IMR-90 (cell line): ENCODE measurements around the gene EPB41L3.

ENCODE experiments used
- CEBPB ChIP-seq: IDR thresholded peaks from 2 replicates; pipeline ENCODE4 v1.6.1; 2012; ENCODE audit warnings: low read depth, low read length, improper control_type of control experiment
- FOS ChIP-seq: fragments of 150-350 bp; IDR thresholded peaks from 2 replicates; pipeline ENCODE4 v1.6.1; 2016; ENCODE audit warnings: low read depth, low read length
- MAZ ChIP-seq: IDR thresholded peaks from 2 replicates; pipeline ENCODE4 v1.6.1; 2012; ENCODE audit warnings: low read depth, mild to moderate bottlenecking, low read length, improper control_type of control experiment, moderate library complexity, borderline replicate concordance
- MXI1 ChIP-seq: IDR thresholded peaks from 2 replicates; pipeline ENCODE4 v1.6.1; 2012; ENCODE audit warnings: low read depth, mild to moderate bottlenecking, low read length, moderate library complexity, borderline replicate concordance
- POLR2A ChIP-seq: IDR thresholded peaks from 2 replicates; pipeline ENCODE4 v1.6.1; 2012; ENCODE audit warnings: mild to moderate bottlenecking, low read depth, low read length
- RAD21 ChIP-seq: IDR thresholded peaks from 2 replicates; pipeline ENCODE4 v1.6.1; 2012; ENCODE audit warnings: low read length, improper control_type of control experiment
- RFX5 ChIP-seq: IDR thresholded peaks from 2 replicates; pipeline ENCODE4 v1.8.0; 2012; ENCODE audit warnings: low read depth, mild to moderate bottlenecking, low read length, moderate library complexity
- SMC3 ChIP-seq: fragments of 150-350 bp; IDR thresholded peaks from 2 replicates; pipeline ENCODE4 v1.6.1; 2016; ENCODE audit warnings: low read depth, mild to moderate bottlenecking, antibody characterized with exemption, low read length, moderate library complexity
- TF ChIP-seq, protein P1 (sequence below): conservative IDR thresholded peaks from 2 replicates; pipeline ENCODE4 v1.5.1; 2012; ENCODE audit warnings: mild to moderate bottlenecking, low read depth, low read length, improper control_type of control experiment
- TF ChIP-seq, protein P2 (sequence below): fragments of 150-350 bp; IDR thresholded peaks from 2 replicates; pipeline ENCODE4 v1.6.1; 2016; ENCODE audit warnings: low read depth, mild to moderate bottlenecking, low read length, moderate library complexity, borderline replicate concordance

GRCh38 chr18:5395860-5396448 lies 147.8 kb downstream of the EPB41L3 start:
- TF ChIP-seq CEBPB (0 out of 2 replicates have a peak, but pooled peaks have one; percentile 27), FOS (no peak), POLR2A (no peak), SMC3 (no peak), RAD21 (no peak), RFX5 (no peak), MXI1 (no peak), MAZ (no peak)
- TF ChIP-seq, protein P1, sequence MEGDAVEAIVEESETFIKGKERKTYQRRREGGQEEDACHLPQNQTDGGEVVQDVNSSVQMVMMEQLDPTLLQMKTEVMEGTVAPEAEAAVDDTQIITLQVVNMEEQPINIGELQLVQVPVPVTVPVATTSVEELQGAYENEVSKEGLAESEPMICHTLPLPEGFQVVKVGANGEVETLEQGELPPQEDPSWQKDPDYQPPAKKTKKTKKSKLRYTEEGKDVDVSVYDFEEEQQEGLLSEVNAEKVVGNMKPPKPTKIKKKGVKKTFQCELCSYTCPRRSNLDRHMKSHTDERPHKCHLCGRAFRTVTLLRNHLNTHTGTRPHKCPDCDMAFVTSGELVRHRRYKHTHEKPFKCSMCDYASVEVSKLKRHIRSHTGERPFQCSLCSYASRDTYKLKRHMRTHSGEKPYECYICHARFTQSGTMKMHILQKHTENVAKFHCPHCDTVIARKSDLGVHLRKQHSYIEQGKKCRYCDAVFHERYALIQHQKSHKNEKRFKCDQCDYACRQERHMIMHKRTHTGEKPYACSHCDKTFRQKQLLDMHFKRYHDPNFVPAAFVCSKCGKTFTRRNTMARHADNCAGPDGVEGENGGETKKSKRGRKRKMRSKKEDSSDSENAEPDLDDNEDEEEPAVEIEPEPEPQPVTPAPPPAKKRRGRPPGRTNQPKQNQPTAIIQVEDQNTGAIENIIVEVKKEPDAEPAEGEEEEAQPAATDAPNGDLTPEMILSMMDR = no peak
- TF ChIP-seq, protein P2, sequence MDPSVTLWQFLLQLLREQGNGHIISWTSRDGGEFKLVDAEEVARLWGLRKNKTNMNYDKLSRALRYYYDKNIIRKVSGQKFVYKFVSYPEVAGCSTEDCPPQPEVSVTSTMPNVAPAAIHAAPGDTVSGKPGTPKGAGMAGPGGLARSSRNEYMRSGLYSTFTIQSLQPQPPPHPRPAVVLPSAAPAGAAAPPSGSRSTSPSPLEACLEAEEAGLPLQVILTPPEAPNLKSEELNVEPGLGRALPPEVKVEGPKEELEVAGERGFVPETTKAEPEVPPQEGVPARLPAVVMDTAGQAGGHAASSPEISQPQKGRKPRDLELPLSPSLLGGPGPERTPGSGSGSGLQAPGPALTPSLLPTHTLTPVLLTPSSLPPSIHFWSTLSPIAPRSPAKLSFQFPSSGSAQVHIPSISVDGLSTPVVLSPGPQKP = no peak
